HL-60 (cell line): ENCODE results near the gene NKX2-4.

ENCODE experiments used
- DNase-seq, 2 experiments: peaks; one replicate each; pipeline ENCODE4 v3.0.0-alpha.2; 2010 to 2020; ENCODE audit warnings: low read depth in 1 of 2, low spot score in 1 of 2
- H3K27ac ChIP-seq: fragments of 250-450 bp; sonication (Bioruptor Pico); replicated peaks from 2 replicates; pipeline ENCODE4 v1.5.1; 2020; ENCODE audit warnings: mild to moderate bottlenecking, moderate library complexity
- H3K27me3 ChIP-seq: fragments of 250-450 bp; sonication (Bioruptor Pico); 2 replicates; pipeline ENCODE4 v1.5.1; 2021; ENCODE audit warnings: mild to moderate bottlenecking, moderate library complexity; ENCODE audit not compliant: insufficient read depth, poor library complexity, severe bottlenecking
- H3K4me3 ChIP-seq: replicated peaks from 2 replicates; pipeline ENCODE4 v1.5.1; 2011; ENCODE audit warnings: mild to moderate bottlenecking, control low read depth, low read length; ENCODE audit not compliant: insufficient read depth
- GABPA ChIP-seq: IDR thresholded peaks from 2 replicates; pipeline ENCODE4 v1.6.1; 2012; ENCODE audit warnings: low read depth
- POLR2AphosphoS5 ChIP-seq: IDR thresholded peaks from 2 replicates; pipeline ENCODE4 v1.6.1; 2012; ENCODE audit warnings: low read depth
- SPI1 ChIP-seq: IDR thresholded peaks from 2 replicates; pipeline ENCODE4 v1.6.1; 2012; ENCODE audit warnings: low read depth, mild to moderate bottlenecking, borderline replicate concordance
- TF ChIP-seq, protein P1 (sequence below): IDR thresholded peaks from 2 replicates; pipeline ENCODE4 v1.6.1; 2012; ENCODE audit warnings: low read depth; ENCODE audit not compliant: insufficient replicate concordance
- TF ChIP-seq, protein P2 (sequence below): IDR thresholded peaks from one replicate; pipeline ENCODE4 v1.5.1; 2011; ENCODE audit warnings: low read length, control low read depth, inconsistent platforms; ENCODE audit not compliant: insufficient read depth

NKX2-4 gene

GRCh38 chr20:21365771-21366170 lies 31.6 kb downstream of the NKX2-4 start:
- TF ChIP-seq POLR2AphosphoS5 (no peak), GABPA (no peak), SPI1 (no peak)
- TF ChIP-seq, protein P1, sequence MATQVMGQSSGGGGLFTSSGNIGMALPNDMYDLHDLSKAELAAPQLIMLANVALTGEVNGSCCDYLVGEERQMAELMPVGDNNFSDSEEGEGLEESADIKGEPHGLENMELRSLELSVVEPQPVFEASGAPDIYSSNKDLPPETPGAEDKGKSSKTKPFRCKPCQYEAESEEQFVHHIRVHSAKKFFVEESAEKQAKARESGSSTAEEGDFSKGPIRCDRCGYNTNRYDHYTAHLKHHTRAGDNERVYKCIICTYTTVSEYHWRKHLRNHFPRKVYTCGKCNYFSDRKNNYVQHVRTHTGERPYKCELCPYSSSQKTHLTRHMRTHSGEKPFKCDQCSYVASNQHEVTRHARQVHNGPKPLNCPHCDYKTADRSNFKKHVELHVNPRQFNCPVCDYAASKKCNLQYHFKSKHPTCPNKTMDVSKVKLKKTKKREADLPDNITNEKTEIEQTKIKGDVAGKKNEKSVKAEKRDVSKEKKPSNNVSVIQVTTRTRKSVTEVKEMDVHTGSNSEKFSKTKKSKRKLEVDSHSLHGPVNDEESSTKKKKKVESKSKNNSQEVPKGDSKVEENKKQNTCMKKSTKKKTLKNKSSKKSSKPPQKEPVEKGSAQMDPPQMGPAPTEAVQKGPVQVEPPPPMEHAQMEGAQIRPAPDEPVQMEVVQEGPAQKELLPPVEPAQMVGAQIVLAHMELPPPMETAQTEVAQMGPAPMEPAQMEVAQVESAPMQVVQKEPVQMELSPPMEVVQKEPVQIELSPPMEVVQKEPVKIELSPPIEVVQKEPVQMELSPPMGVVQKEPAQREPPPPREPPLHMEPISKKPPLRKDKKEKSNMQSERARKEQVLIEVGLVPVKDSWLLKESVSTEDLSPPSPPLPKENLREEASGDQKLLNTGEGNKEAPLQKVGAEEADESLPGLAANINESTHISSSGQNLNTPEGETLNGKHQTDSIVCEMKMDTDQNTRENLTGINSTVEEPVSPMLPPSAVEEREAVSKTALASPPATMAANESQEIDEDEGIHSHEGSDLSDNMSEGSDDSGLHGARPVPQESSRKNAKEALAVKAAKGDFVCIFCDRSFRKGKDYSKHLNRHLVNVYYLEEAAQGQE: no peak
- TF ChIP-seq, protein P2, sequence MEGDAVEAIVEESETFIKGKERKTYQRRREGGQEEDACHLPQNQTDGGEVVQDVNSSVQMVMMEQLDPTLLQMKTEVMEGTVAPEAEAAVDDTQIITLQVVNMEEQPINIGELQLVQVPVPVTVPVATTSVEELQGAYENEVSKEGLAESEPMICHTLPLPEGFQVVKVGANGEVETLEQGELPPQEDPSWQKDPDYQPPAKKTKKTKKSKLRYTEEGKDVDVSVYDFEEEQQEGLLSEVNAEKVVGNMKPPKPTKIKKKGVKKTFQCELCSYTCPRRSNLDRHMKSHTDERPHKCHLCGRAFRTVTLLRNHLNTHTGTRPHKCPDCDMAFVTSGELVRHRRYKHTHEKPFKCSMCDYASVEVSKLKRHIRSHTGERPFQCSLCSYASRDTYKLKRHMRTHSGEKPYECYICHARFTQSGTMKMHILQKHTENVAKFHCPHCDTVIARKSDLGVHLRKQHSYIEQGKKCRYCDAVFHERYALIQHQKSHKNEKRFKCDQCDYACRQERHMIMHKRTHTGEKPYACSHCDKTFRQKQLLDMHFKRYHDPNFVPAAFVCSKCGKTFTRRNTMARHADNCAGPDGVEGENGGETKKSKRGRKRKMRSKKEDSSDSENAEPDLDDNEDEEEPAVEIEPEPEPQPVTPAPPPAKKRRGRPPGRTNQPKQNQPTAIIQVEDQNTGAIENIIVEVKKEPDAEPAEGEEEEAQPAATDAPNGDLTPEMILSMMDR: no peak
- H3K4me3 ChIP-seq: no peak overlapping the region
- H3K27me3 ChIP-seq: no peaks in the 10 kb centered on the region
- no peak overlapping the region for H3K27ac ChIP-seq
- no peak for DNase-seq

- no peak overlapping the region for H3K4me3 ChIP-seq
- no peak for TF ChIP-seq POLR2AphosphoS5
- TF ChIP-seq, protein P1: no peak
- TF ChIP-seq, protein P2: no peak
- TF ChIP-seq SPI1: no peak
- TF ChIP-seq GABPA: no peak
- DNase-seq: no peak
- H3K27me3 ChIP-seq: no peaks in the 10 kb centered on the region
- no peak overlapping the region for H3K27ac ChIP-seq
These were observed 32.9 kb downstream of the NKX2-4 start for GRCh38 chr20:21364413-21364812.

GRCh38 chr20:21361266-21361665 lies 36.1 kb downstream of the NKX2-4 start:
- peak in 1 of 2 experiments; percentile 62 for DNase-seq
- no peak overlapping the region for H3K4me3 ChIP-seq
- TF ChIP-seq GABPA: no peak
- TF ChIP-seq POLR2AphosphoS5: no peak
- TF ChIP-seq, protein P2: no peak
- peak; percentile 43; the same call in 1 of the 2 replicates for TF ChIP-seq SPI1
- no peak overlapping the region for H3K27ac ChIP-seq
- no peaks in the 10 kb centered on the region for H3K27me3 ChIP-seq

DNA sequence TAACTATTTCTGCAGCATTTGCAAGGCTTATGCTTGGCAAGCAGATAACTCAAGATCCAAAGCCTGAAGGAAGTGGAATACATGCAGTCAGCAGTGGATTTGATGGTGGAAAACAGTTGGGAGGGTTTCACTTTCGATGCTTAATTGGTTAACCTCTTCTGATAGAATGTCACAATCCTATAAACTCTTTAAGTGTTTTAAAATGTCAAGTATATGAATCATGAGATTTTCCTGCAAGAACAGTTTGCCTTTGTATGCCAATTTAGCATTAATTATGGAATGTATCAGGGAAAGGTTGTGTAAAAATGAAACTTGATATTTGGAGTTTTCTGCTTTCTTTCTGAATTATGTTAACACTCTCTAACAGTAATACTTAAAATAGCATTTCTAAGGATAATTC lies 36.6 kb downstream of the NKX2-4 start:
- no peaks in the 10 kb centered on the region for H3K27me3 ChIP-seq
- no peak overlapping the region for H3K4me3 ChIP-seq
- no peak overlapping the region; the same call in 1 of the 2 replicates for H3K27ac ChIP-seq
- no peak for TF ChIP-seq SPI1
- no peak for TF ChIP-seq POLR2AphosphoS5
- TF ChIP-seq, protein P1: no peak
- DNase-seq: no peak
